ENCODE measurements around the gene KIF1B. TPM values are rescaled to one million over a fixed set of nuclear protein-coding genes. Genes with fewer than 3 reads are reported as not detected.

The KIF1B gene, protein sequence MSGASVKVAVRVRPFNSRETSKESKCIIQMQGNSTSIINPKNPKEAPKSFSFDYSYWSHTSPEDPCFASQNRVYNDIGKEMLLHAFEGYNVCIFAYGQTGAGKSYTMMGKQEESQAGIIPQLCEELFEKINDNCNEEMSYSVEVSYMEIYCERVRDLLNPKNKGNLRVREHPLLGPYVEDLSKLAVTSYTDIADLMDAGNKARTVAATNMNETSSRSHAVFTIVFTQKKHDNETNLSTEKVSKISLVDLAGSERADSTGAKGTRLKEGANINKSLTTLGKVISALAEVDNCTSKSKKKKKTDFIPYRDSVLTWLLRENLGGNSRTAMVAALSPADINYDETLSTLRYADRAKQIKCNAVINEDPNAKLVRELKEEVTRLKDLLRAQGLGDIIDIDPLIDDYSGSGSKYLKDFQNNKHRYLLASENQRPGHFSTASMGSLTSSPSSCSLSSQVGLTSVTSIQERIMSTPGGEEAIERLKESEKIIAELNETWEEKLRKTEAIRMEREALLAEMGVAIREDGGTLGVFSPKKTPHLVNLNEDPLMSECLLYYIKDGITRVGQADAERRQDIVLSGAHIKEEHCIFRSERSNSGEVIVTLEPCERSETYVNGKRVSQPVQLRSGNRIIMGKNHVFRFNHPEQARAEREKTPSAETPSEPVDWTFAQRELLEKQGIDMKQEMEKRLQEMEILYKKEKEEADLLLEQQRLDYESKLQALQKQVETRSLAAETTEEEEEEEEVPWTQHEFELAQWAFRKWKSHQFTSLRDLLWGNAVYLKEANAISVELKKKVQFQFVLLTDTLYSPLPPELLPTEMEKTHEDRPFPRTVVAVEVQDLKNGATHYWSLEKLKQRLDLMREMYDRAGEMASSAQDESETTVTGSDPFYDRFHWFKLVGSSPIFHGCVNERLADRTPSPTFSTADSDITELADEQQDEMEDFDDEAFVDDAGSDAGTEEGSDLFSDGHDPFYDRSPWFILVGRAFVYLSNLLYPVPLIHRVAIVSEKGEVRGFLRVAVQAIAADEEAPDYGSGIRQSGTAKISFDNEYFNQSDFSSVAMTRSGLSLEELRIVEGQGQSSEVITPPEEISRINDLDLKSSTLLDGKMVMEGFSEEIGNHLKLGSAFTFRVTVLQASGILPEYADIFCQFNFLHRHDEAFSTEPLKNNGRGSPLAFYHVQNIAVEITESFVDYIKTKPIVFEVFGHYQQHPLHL (N-terminal part only)
- total RNA-seq: 37.7 and 42.1 TPM in 2 replicates

DNA sequence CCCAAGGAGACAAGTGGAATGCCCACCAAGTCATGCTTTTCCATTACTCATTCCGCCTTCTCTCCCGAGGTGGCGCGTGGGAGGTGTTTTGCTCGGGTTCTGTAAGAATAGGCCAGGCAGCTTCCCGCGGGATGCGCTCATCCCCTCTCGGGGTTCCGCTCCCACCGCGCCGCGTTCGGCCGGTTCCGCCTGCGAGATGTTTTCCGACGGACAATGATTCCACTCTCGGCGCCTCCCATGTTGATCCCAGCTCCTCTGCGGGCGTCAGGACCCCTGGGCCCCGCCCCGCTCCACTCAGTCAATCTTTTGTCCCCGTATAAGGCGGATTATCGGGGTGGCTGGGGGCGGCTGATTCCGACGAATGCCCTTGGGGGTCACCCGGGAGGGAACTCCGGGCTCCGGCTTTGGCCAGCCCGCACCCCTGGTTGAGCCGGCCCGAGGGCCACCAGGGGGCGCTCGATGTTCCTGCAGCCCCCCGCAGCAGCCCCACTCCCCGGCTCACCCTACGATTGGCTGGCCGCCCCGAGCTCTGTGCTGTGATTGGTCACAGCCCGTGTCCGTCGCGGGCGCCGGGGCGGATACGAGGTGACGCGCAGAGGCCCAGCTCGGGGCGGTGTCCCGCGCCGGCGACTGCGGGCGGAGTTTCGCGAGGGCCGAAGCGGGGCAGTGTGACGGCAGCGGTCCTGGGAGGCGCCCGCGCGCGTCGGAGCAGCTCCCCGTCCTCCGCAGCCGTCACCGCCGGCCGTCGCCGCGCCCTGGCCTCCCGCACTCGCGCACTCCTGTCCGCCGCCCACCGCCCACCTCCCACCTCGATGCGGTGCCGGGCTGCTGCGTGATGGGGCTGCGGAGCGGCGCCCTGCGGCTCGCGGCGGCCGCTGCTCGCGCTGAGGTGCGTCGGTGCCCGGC lies at the start of gene KIF1B:
Gene KIF1B, plus strand, starts transcription at position 666 of the 906 bp plus-strand sequence. CDS start 21,759 bp downstream, outside the sequence.
- DNase-seq (ENCODE audit: extremely low read depth, low read depth, low spot score): no peak

DNA sequence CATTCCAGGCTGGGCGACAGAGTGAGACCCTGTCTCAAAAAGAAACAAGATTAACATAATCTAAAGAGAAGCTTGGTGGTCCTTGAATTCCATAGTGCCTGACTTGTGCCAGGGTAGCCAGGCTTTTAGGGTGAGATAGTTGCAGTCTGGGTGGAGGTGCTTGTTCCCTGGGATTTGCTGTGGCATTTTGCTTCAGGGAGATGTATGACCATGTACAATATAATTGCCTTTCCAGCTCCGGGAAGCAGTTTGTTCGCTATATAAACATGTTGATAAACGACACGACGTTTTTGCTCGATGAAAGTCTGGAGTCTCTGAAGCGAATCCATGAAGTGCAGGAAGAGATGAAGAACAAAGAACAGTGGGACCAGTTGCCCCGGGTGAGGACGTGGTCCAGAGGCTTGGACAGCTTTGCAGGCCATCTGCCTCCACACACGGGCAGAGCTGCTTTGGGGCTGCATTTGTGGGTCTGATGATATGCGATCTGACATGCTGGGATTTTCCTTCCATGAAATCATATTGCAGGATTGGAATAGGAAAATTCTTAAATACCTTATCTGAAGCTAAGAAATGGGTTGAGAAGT lies 49.4 kb upstream of the KIF1B start:
- no peak for DNase-seq (ENCODE audit: extremely low read depth, low read depth, low spot score)

DNA sequence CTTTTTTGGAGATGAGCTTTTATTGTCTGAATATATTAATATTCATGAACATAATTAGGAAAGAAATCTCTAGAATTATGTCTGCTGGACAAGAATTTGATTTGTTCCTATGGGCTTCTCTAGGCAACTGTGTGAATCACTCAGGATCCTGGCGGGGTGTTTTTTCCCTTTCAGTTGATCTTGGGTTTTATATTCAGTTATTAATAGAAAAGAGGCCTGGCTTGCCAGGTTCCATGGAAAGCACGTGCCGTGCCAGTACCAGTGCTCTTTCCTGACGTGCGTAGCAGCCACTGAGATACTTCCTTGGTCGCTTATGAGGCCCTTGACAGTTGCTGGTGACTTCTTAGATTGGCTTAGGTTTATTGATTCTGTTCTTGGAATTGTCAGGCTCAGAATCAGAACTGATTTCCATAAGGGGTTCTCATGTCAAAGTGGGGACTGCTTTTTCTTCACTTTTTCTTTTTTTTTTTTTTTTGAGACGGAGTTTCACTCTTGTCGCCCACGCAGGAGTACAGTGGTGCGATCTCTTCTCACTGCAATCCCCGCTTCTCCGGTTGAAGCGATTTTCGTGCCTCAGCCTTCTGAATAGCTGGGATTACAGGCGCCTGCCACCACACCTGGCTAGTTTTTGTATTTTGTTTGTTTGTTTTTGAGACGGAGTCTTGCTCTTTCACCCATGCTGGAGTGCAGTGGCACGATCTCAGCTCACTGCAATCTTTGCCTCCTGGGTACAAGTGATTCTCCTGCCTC lies 48.7 kb upstream of the KIF1B start:
- no peak for DNase-seq (ENCODE audit: extremely low read depth, low read depth, low spot score)

DNA sequence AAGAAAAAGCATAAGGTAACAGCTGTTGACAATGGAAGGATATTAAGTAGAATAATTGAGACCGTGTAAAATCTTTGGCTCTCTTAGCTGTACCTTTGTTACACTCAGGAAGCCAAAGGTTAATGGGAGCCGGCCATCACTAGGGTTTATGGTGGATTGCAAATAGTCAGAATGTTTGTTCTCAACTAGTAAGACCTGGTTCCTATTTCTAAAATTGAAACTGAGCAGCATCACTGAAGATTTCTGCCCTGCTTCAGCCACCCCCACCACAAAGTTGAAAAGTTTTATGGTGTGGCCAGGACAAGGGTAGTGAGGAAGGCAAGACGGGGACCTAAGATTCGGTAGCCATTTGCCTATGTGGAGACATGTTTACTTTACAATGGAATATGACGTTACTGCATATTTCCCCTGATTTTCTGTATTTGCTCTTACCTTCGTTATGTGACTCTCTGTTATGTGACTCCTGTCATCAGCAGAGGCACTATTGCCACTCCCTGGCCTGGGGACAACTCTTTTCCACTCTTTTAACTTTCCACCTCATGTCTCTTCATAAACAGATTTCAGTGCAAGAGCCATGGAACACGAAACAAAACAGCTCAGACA lies 41.4 kb upstream of the KIF1B start:
- DNase-seq (ENCODE audit: extremely low read depth, low read depth, low spot score): no peak

DNA sequence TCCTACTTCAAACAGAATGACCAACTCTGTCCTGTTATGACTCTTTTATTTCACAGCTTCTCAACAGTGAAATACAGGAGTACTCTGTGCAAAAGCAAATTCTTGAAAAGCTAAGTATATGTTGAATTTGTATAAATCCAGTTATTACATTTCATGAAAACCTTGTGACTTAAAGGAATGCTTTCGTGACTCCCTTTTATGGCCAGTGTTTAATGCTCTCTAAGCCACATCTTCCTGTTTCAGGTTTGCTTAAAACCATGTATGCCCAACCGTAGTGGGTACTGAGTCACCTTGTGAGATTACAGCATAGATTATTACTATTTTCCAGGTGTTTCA lies 40.2 kb upstream of the KIF1B start:
- DNase-seq (ENCODE audit: extremely low read depth, low read depth, low spot score): no peak

DNA sequence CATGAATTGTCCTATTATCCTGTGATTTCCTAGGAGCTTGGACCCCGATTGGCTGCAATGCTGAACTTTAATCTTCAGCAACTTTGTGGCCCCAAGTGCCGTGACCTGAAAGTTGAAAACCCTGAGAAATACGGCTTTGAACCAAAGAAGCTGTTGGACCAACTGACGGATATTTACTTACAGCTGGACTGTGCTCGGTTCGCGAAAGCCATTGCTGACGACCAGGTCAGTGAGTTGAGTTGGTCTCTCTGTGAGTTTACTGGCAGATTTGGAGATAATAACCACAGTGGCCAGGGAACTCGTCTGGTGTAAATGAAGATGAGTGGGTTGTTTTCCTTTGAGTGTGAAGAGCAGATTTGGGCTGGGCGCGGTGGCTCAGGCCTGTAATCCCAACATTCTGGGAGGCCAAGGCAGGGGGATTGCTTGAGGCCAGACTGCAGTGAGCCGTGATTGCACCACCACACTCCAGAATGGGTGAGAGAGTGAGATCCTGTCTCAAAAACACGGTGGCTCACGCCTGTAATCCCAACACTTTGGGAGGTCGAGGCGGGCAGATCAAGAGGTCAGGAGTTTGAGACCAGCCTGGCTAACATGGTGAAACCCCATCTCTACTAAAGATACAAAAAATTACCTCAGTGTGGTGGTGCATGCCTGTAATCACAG lies 39.1 kb upstream of the KIF1B start:
- DNase-seq (ENCODE audit: extremely low read depth, low read depth, low spot score): no peak

DNA sequence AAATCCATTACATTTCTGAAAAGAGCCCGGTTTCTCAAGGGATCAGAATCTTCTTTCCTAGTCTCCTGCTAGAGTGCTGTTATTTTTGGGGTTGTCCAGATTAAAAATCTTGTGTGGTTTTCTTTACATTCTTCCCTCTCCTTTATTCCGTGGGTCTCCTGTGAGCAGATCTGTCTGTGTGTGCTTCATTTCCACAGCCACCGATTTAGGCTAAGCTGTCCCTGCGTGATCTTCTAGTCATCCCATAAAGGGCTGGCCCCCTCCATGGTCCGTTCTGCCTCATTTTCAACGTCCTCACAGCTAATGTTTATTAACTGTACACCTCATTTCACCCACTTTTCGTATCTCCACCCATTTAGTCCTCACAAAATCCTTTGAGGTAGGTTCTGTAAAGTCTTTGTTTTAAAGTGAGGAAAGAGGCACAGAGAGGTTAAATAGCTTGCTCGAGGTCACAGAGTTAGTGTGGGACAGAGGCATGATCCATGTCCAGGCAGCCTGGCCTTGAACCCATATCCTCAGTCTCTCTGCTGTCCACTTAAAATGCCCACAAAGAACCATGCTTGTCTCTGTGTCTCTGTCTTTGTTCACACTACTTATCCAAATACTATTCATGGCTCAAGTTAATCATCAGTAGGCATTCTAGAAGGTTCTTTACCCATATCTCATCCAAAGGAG lies 38.2 kb upstream of the KIF1B start:
- no peak for DNase-seq (ENCODE audit: extremely low read depth, low read depth, low spot score)

DNA sequence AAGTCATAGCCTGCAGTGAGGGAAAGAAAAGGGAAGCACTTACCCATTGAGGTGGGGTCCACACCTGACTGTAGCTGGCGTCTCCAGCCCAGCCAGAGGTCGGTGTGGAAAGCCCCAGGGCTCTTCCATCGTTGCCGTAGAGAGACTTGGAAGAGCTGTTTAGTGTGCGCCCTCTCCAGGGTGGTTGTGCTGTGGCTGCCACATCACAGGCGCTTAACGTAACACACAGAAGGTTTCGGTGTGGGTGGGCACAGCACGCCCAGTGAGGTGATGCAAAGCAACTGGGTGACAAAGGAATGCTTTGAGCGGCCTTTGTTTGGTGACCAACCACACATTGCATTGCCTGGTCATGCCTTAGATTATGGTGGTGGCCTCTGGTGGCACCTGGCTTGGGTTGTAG lies 36.8 kb upstream of the KIF1B start:
- DNase-seq (ENCODE audit: extremely low read depth, low read depth, low spot score): no peak

DNA sequence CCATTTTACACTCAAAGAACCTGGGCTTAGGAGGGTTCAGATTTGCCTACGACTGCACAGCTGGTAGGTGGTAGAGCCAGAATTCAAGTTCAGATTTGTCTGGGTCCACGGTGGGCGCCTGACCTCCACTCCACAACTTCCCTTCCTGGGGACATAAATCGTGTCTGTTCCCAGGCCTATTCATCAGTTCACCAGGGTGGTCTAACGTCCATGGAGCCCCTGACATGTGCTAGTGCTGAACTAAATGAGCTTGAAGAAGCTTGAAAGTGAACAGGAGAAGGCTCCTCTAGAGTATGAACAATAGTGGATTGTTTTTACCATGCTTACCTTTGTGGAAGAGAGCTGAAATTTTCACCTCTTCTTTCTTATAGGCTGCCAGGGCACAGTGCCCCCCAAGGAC lies 32.5 kb upstream of the KIF1B start:
- no peak for DNase-seq (ENCODE audit: extremely low read depth, low read depth, low spot score)

DNA sequence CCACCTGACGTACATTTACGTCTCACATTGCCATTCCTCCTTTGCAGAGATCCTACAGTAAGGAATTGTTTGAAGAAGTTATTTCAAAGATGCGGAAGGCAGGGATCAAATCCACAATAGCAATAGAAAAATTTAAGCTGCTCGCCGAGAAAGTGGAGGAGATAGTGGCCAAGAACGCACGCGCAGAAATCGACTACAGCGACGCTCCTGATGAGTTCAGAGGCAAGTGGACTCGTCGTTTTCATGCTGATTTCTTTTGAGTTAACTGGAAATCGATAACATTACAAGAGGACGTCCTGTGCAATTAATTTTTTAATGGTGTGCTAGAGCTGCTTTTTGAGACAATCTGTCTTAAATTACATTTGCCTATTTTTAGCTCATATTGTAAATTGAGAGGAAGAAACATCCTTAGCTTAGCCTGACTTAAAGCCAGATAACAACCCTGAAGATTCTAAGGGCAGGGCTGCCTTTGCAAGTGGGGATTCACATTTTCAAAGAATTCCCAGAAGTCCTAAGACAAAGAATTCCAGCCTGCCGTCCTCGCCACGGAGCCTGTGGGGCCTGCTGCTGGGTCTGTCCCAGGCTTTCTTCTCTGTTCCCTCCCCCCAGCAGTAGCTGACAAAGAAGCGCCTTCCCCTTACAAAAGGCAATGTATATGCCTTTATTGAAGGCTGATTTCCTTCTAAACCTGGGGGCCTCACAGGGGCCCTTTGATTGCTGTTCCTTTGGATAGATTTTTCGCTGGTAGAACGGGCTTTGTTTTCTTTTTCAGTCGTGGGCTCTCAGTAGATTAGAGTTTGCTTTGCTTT lies 31.6 kb upstream of the KIF1B start:
- no peak for DNase-seq (ENCODE audit: extremely low read depth, low read depth, low spot score)

DNA sequence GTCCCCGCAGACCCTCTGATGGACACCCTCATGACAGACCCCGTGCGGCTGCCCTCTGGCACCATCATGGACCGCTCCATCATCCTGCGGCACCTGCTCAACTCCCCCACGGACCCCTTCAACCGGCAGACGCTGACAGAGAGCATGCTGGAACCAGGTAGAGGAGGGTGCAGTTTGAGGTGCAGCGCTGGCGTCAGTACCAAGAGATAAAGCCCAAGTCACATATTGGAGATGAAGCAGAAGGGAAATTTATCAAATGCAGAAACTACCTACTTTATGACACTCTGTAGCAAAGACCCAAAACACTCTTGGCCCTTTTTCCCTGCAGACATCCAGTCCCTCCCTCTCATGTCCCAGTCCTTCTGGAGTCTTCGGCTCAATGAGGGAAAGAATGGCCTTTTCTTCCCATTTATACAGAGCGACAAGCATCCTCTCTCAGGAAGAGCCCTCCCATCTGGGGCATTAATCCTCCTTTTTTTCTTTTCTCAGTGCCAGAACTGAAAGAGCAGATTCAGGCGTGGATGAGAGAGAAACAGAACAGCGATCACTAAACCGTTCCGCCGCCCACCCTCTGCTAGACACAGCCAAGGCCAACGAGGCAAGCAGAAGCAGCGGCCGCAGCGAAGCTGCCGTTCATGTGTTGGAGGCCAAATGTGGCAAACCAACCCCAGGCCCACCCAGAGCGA lies 30.8 kb upstream of the KIF1B start:
- DNase-seq (ENCODE audit: extremely low read depth, low read depth, low spot score): no peak

DNA sequence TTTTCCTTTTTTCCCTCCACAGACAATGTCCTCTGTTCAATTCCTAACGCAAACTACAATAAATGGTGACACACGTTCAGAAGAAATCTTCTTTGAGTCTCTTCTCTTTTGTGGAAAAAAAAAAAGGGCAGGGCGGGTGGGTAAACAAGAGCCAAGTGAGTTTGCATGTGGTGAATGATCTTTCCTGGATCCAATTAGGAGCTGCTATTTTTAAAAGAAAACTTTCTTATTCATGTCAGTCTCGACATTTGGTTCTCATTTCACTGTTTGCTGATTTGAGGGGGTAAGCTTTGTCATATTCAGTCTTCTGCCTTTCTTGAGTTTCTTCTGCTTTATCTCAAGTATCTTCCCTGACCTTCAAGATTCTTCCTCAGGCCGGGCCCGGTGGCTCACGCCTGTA lies 29.2 kb upstream of the KIF1B start:
- no peak for DNase-seq (ENCODE audit: extremely low read depth, low read depth, low spot score)

DNA sequence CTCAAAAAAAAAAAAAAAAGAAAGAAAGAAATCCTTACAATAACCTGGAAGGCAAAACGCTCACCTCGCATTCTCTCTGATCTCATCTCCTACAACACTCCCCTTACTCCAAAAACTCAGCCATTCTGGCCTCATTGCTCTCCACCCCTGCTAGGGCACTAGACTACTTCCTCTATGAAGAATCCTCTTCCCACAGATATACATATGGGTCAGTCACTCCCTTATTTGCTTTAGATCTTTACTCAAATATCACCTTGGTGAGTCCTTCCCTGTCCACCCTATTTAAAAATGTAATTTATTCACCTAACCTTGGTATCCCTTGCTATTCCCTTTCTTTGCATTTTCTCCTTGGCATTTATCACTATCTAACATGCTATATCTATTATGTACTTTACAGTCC lies 24.6 kb upstream of the KIF1B start:
- no peak for DNase-seq (ENCODE audit: extremely low read depth, low read depth, low spot score)

DNA sequence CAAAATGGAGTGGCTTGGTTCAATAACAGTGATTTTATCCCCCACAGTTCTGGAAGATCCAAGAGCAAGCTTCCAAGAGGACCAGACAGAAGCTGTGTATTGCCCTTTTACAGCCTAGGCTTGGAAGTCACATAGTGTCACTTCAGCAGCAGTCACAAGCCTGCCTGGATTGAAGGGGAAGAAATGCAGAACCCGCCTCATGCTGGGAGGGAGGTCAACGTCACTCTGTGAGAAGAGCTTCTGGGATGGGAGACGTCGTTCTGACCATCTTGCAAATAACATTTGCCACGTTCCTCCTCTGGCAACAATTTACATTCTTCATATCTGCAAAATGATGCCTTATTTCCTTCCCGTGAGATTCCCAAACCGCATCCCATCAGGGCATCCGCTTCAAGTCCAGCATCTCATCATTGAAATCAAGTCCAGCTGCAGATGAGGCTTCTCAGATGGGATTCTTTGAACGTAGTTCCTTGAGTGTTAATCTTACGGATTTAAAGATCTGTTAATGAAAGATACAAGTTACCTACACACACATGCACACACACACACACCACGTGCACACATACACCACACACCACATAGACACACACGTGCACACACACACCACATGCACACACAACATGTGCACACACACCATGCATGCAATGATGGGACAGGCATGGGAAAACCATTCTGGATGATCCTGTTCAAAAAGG lies 23.9 kb upstream of the KIF1B start:
- DNase-seq (ENCODE audit: extremely low read depth, low read depth, low spot score): no peak

DNA sequence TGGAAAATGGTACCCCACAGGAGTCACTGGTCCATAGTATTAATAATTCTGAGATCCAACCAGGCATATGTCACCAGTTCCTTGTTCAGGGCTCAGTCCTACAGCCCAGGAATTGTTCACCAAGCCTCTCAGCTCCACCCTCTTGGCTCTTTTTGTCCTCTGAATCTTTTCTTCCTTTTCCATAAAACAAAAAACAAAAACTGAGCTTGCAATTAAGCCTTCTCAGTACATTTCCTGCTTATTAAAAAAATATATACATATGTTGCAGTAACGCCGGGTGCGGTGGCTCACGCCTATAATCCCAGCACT lies 23.4 kb upstream of the KIF1B start:
- DNase-seq (ENCODE audit: extremely low read depth, low read depth, low spot score): no peak

DNA sequence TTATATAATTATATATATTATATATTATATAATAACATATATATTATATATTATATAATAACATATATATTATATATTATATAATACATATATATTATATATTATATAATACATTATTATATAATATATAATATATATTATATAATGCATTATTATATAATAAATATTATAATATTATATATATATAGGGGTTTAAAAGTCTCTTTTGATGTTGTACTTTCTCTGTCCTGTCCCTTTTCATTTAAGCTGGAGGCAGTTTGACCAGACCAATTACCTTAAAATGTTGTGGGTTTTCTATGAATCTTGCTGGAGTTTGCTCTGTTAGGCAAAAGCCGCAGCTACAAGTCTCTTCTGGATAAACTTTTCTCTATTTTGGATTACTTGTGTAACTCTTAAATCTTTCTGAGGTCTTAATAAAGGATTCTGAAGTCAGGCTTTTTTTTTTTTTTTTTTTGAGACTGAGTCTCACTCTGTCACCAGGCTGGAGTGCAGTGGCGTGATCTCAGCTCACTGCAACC lies 22.2 kb upstream of the KIF1B start:
- DNase-seq (ENCODE audit: extremely low read depth, low read depth, low spot score): no peak
